GM19239 (cell line): ENCODE results near the gene TANK.
"Not testable (repeated sequence)": the region's sequence is repeated elsewhere in the genome, so short reads cannot be mapped to it uniquely, and the experiment has no call there.

ENCODE experiments used
- DNase-seq: peaks from one replicate; pipeline ENCODE4 v3.0.0; 2011; ENCODE audit warnings: low spot score; ENCODE audit not compliant: insufficient read length
- FAIRE-seq: peaks from 2 replicates; lab custom pipeline; 2011; peaks lifted over from hg19 to GRCh38; lab: Jason Lieb, UNC

TANK gene

GRCh38 chr2:161246281-161246680, 86.1 kb downstream of the TANK start:
- FAIRE-seq (peak; percentile 45), DNase-seq (no peak)

GRCh38 chr2:161250864-161251436, 90.7 kb downstream of the TANK start:
- FAIRE-seq (peak; percentile 89), DNase-seq (no peak)

- DNase-seq = no peak
- FAIRE-seq = no peak
These were observed 97.1 kb downstream of the TANK start for GRCh38 chr2:161257123-161257952.

- no peak for DNase-seq
- FAIRE-seq = no peak
These were observed 105.6 kb downstream of the TANK start for GRCh38 chr2:161265874-161266273.

- FAIRE-seq (no peak), DNase-seq (no peak)
These were observed 108.9 kb downstream of the TANK start for GRCh38 chr2:161269111-161269510.

GRCh38 chr2:161273038-161273760, 113.0 kb downstream of the TANK start:
- FAIRE-seq = peak; percentile 88

GRCh38 chr2:161278564-161279229, 118.5 kb downstream of the TANK start:
- FAIRE-seq = not testable (repeated sequence)
- DNase-seq = peak; percentile 53

More at GRCh38 chr2:161273038-161273760, 113.0 kb downstream of the TANK start:
- peak; percentile 1 for DNase-seq

GRCh38 chr2:161279230-161279815, 119.1 kb downstream of the TANK start:
- not testable (repeated sequence) for FAIRE-seq, DNase-seq

GRCh38 chr2:161280906-161281323, 120.7 kb downstream of the TANK start:
- FAIRE-seq, DNase-seq: not testable (repeated sequence)

GRCh38 chr2:161281615-161282310, 121.5 kb downstream of the TANK start:
- not testable (repeated sequence) for DNase-seq, FAIRE-seq

GRCh38 chr2:161282311-161282644, 122.0 kb downstream of the TANK start:
- FAIRE-seq, DNase-seq: not testable (repeated sequence)

- no peak for FAIRE-seq
- no peak for DNase-seq
These were observed 123.7 kb downstream of the TANK start for GRCh38 chr2:161283926-161284325.
